ENCODE results near the gene PCNT.

PCNT gene

GRCh38 chr21:46336603-46337002 is 12.6 kb downstream of the PCNT start:
- DNase-seq (ENCODE audit: low read depth, low spot score), result no peak

DNA sequence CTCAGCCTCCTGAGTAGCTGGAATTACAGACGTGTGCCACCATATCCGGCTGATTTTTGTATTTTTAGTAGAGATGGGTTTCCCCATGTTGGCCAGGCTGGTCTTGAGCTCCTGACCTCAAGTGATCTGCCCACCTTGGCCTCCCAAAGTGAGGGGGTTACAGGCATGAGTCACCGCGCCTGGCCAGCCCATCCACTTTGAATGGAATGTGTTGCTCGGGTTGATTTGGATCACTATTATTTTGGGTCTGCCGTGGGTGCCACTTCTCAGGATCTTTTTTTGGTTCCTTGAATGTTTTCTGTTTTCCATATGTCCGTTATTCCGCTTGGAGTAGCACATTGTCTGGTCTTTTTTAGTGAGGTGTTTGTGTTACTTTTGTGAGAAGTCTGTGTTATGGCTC is 17.0 kb downstream of the PCNT start:
- no peak for DNase-seq (ENCODE audit: low read depth, low spot score)

- no peak for DNase-seq (ENCODE audit: low read depth, low spot score)
Measured at GRCh38 chr21:46344219-46344915, 20.4 kb downstream of the PCNT start.

GRCh38 chr21:46345861-46346260 is 21.9 kb downstream of the PCNT start:
- no peak for DNase-seq (ENCODE audit: low read depth, low spot score)

DNA sequence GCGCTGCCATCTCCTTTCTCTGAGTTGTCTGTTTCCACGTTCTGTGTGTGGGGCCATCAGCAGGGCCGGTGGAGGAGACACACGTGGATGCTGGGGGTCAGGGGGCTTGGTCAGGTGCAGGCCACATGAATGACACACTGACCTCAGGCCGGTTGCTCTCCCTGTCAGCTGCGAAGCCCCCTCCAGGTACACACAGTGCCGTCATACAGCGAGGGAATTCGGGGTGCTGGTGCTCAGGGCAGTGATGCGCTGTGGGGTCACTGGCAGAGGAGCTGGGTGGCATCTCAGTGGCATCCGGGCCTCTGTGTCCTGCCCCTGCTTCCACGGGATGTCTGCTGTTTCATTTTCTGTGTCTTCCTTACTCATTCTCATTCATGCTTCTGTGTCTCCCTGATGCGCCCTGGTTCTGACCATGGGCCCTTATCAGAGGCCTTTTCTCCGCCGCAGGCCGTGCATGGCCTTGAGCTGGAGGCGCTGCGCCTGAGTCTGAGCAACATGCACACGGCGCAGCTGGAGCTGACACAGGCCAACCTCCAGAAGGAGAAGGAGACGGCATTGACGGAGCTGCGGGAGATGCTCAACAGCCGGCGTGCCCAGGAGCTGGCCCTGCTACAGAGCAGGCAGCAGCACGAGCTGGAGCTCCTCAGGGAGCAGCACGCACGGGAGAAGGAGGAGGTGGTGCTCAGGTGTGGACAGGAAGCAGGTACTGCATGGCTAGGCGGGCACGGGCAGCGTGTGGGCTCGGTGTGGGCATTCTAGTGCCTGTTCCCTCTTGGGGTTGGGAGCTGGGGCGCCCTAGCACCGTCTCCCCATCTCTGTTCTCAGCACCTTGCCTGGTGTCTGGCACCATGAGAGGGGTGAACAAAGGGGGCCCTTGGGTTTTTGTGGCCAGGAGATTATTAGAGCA is 22.6 kb downstream of the PCNT start:
- no peak for DNase-seq (ENCODE audit: low read depth, low spot score)

- no peak for DNase-seq (ENCODE audit: low read depth, low spot score)
Measured at GRCh38 chr21:46347203-46347550, 23.2 kb downstream of the PCNT start.

DNA sequence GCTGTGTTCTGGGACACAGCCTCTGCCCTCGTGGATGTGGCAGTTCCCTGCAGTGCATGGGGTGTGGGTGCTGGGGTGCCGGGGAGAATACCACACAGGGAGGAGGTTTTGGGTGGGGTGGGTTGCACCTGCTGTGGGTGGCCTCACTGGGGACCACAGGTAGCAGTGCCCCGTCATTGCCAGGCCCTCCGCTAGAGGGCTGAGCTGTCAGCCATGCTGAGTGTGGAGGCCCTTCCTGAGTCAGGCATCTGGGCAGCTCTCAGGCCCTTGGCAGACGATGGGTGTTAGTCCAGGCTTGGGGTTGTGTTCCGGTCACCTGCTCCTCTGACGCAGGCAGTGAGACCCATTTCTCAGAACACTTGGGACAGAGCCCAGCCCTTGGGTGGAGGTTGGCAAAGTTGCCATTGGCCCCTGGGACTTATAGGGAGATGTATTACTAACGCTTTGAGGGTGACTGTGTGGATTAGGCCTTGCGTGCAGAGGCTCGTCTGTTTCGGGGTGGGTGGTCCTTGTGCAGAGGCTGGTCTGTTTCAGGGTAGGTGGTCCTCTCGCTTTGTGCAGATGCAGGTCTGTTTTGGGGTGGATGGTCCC is 23.9 kb downstream of the PCNT start:
- DNase-seq (ENCODE audit: low read depth, low spot score), result no peak

DNA sequence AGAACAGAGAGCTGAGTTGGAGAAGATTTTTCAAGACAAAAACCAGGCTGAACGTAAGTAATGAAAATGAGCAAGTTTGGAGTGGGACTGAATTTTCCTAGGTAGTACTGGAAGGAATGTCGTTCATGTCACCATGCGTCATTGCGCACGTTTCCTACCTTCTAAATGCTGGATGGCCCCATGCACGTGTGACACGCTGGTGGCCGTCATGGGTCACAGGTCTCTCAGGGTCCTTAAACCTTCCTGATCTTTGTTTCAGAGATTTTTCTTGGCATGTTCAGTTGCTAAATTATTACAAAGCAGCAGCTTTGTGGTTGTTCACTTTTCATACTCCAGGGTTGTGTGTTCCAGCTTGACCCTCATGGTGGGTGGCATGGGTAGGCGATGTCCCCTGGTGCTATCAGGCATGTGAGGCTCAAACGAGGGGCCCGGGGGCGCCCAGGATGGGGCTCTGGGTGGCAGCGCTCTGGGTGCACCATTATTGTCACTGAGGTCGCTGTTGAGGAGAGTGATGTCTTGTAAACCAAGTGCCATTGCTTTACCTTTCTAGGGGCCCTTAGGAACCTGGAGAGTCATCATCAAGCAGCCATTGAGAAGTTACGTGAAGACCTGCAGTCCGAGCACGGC is 25.3 kb downstream of the PCNT start:
- no peak for DNase-seq (ENCODE audit: low read depth, low spot score)

- DNase-seq (ENCODE audit: low read depth, low spot score), result no peak
Measured at GRCh38 chr21:46350571-46350970, 26.6 kb downstream of the PCNT start.

GRCh38 chr21:46350981-46351380 is 27.0 kb downstream of the PCNT start:
- DNase-seq (ENCODE audit: low read depth, low spot score), result no peak

- DNase-seq (ENCODE audit: low read depth, low spot score), result no peak
Measured at GRCh38 chr21:46351476-46352163, 27.7 kb downstream of the PCNT start.

DNA sequence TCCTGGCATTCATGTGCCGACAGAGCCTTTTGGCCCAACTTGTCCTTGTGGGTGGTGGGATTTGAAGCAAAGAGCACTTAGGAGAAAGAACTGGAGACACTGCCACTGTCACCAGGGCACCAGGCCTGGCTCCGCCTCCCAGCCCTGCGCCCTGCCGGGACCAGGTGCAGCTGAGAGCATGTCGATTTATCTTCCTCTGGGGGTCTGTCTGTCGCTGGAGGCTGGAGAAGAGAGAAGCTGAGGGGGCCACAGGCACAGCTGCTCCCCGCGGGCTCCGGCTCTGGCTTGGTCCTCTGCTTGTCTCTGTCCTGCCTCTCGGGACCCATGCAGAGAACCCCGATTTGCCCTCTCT is 28.2 kb downstream of the PCNT start:
- DNase-seq (ENCODE audit: low read depth, low spot score), result no peak

GRCh38 chr21:46352913-46353312 is 29.0 kb downstream of the PCNT start:
- no peak for DNase-seq (ENCODE audit: low read depth, low spot score)

- no peak for DNase-seq (ENCODE audit: low read depth, low spot score)
Measured at GRCh38 chr21:46354046-46354445, 30.1 kb downstream of the PCNT start.

- no peak for DNase-seq (ENCODE audit: low read depth, low spot score)
Measured at GRCh38 chr21:46354518-46354917, 30.6 kb downstream of the PCNT start.

GRCh38 chr21:46355161-46356004 is 31.4 kb downstream of the PCNT start:
- no peak for DNase-seq (ENCODE audit: low read depth, low spot score)

DNA sequence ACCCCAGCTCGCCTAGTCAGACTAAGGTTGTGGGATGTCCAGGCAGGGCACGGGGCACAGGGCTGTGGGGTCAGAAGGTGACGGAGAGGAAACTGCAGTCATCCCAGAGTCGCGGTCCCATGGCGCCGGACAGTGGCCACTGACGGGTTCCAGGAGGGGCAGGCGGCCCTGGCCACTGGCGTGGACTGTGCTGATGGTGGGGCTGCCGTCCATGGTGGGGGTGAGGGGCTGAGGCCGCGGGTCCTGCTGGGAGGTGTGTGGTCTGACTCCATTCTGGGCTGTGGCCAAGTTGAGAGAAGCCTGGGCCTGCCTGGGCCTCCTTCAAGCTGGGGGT is 32.0 kb downstream of the PCNT start:
- DNase-seq (ENCODE audit: low read depth, low spot score), result no peak

DNA sequence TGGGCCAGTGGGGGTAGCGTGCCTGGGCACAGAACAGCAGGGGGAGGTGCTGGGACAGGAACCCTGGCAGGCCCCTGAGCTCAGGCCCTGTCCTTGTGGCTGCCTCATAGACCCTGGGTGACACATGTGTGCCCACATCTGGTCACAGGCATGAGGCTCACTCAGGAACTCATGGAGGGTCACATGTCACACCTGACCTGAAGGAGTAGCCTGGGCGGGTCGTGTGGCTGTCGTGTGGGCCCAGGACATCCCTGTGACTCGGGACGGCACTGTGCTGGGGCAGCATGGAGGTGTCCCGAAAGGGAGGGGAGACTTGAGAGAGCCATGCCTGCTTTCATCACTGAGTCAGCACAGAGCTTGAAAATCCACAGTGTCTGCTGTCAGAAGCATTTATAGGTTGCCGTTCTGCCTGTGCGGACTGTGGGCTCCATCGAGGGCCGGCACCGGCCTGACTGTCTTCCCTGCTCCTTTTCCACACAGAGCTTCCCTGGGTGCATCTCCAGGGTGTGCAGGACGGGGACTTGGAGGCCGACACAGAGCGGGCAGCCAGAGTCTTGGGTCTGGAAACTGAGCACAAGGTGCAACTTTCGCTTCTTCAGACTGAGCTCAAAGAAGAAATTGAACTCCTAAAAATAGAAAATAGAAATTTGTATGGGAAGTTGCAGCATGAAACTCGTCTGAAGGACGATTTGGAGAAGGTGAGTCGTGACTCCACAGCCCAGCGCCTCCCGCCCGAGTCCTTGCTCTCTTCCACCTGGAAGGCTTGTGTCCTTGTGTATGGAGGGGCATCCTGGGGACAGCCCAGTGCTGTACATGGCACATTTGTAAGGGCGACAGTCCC is 32.8 kb downstream of the PCNT start:
- no peak for DNase-seq (ENCODE audit: low read depth, low spot score)

DNA sequence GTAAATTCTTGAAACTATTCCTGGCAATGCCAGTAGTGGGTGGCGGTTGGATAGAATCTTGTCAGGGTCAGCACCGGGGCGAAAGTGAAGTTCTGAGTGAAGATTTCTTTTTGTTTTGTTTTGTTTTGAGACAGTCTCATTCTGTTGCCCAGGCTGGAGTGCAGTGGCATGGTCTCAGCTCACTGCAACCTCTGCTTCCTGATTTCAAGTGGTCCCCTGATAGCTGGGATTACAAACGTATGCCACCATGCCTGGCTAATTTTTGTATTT is 33.3 kb downstream of the PCNT start:
- DNase-seq (ENCODE audit: low read depth, low spot score), result no peak

- DNase-seq (ENCODE audit: low read depth, low spot score), result no peak
Measured at GRCh38 chr21:46357684-46358425, 33.9 kb downstream of the PCNT start.
